Neural cell (in vitro differentiated cells): ENCODE measurements around the gene MEGF9.

Experiments
- EP300 ChIP-seq: fragments of 450-650 bp; conservative IDR thresholded peaks from 2 replicates; pipeline ENCODE4 v1.6.1; 2014; ENCODE audit warnings: antibody characterized with exemption, mild to moderate bottlenecking, moderate library complexity; ENCODE audit not compliant: poor library complexity, severe bottlenecking
- EZH2 ChIP-seq: fragments of 200-600, 300-800 bp; shearing (Covaris generic), sonication (generic); IDR thresholded peaks from 2 replicates; pipeline ENCODE4 v1.6.1; 2014; ENCODE audit warnings: antibody characterized with exemption, low read length, borderline replicate concordance, mild to moderate bottlenecking; ENCODE audit not compliant: insufficient read depth, poor library complexity, severe bottlenecking
- MXI1 ChIP-seq: fragments of 450-650 bp; conservative IDR thresholded peaks from 2 replicates; pipeline ENCODE4 v1.6.1; 2014; ENCODE audit warnings: antibody characterized with exemption, mild to moderate bottlenecking; ENCODE audit not compliant: poor library complexity, severe bottlenecking
- POLR2AphosphoS5 ChIP-seq: IDR thresholded peaks from 2 replicates; pipeline ENCODE4 v1.6.1; 2012
- RAD21 ChIP-seq: fragments of 450-650 bp; conservative IDR thresholded peaks from 2 replicates; pipeline ENCODE4 v1.6.1; 2014; ENCODE audit warnings: antibody characterized with exemption, mild to moderate bottlenecking, moderate library complexity
- TF ChIP-seq, protein P1 (sequence below): fragments of 450-650 bp; IDR thresholded peaks from 2 replicates; pipeline ENCODE4 v1.5.1; 2014; ENCODE audit warnings: antibody characterized with exemption, mild to moderate bottlenecking, moderate library complexity; ENCODE audit not compliant: poor library complexity, severe bottlenecking
- TF ChIP-seq, protein P2 (sequence below): IDR thresholded peaks from 2 replicates; pipeline ENCODE4 v1.6.1; 2012; ENCODE audit warnings: borderline replicate concordance

DNA sequence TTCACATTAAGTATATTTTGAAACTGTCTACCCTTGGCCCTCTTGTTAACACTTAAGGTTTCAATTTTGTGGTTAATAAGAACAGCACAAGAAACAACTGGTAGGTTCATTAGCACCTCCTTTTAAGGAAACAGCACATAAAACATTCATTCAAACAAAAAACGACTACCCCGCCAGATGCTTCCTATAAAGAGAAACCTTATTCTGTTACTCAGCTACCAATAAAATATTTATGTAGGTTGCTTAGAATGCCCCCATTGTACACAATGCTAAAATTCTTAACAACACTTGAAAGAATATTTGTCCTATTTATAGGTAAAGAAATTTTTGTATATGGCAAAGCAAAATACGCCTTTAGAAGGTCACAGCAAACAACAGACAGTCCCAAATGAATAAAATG lies 157.5 kb downstream of the MEGF9 start:
- TF ChIP-seq, protein P1, sequence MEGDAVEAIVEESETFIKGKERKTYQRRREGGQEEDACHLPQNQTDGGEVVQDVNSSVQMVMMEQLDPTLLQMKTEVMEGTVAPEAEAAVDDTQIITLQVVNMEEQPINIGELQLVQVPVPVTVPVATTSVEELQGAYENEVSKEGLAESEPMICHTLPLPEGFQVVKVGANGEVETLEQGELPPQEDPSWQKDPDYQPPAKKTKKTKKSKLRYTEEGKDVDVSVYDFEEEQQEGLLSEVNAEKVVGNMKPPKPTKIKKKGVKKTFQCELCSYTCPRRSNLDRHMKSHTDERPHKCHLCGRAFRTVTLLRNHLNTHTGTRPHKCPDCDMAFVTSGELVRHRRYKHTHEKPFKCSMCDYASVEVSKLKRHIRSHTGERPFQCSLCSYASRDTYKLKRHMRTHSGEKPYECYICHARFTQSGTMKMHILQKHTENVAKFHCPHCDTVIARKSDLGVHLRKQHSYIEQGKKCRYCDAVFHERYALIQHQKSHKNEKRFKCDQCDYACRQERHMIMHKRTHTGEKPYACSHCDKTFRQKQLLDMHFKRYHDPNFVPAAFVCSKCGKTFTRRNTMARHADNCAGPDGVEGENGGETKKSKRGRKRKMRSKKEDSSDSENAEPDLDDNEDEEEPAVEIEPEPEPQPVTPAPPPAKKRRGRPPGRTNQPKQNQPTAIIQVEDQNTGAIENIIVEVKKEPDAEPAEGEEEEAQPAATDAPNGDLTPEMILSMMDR = no peak
- TF ChIP-seq POLR2AphosphoS5 = no peak
- TF ChIP-seq RAD21 = no peak
- TF ChIP-seq EZH2 = no peak
- no peak for TF ChIP-seq EP300
- no peak for TF ChIP-seq MXI1
- TF ChIP-seq, protein P2, sequence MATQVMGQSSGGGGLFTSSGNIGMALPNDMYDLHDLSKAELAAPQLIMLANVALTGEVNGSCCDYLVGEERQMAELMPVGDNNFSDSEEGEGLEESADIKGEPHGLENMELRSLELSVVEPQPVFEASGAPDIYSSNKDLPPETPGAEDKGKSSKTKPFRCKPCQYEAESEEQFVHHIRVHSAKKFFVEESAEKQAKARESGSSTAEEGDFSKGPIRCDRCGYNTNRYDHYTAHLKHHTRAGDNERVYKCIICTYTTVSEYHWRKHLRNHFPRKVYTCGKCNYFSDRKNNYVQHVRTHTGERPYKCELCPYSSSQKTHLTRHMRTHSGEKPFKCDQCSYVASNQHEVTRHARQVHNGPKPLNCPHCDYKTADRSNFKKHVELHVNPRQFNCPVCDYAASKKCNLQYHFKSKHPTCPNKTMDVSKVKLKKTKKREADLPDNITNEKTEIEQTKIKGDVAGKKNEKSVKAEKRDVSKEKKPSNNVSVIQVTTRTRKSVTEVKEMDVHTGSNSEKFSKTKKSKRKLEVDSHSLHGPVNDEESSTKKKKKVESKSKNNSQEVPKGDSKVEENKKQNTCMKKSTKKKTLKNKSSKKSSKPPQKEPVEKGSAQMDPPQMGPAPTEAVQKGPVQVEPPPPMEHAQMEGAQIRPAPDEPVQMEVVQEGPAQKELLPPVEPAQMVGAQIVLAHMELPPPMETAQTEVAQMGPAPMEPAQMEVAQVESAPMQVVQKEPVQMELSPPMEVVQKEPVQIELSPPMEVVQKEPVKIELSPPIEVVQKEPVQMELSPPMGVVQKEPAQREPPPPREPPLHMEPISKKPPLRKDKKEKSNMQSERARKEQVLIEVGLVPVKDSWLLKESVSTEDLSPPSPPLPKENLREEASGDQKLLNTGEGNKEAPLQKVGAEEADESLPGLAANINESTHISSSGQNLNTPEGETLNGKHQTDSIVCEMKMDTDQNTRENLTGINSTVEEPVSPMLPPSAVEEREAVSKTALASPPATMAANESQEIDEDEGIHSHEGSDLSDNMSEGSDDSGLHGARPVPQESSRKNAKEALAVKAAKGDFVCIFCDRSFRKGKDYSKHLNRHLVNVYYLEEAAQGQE = no peak
